Glutamatergic neuron (in vitro differentiated cells): Measurements from ENCODE around the gene RAB3GAP2. TPM values are rescaled to one million over a fixed set of nuclear protein-coding genes. Genes with fewer than 3 reads are reported as not detected.

Source experiments
- DNase-seq: peaks from one replicate; pipeline ENCODE4 v3.0.0; 2022
- H3K27ac Mint-ChIP-seq: one replicate; pipeline ENCODE4 v1.8.0; 2020; ENCODE audit warnings: mild to moderate bottlenecking, mixed read lengths, inconsistent platforms; ENCODE audit not compliant: unreplicated experiment
- H3K27me3 Mint-ChIP-seq: one replicate; pipeline ENCODE4 v1.8.0; 2020; ENCODE audit warnings: mild to moderate bottlenecking, moderate library complexity, mixed read lengths, inconsistent platforms; ENCODE audit not compliant: unreplicated experiment
- H3K36me3 Mint-ChIP-seq: one replicate; pipeline ENCODE4 v1.8.0; 2020; ENCODE audit warnings: mild to moderate bottlenecking, mixed read lengths, inconsistent platforms; ENCODE audit not compliant: unreplicated experiment
- H3K4me1 Mint-ChIP-seq: one replicate; pipeline ENCODE4 v1.8.0; 2020; ENCODE audit warnings: mild to moderate bottlenecking, low read depth, mixed read lengths, inconsistent platforms; ENCODE audit not compliant: unreplicated experiment
- H3K4me3 Mint-ChIP-seq: one replicate; pipeline ENCODE4 v1.8.0; 2020; ENCODE audit warnings: mild to moderate bottlenecking, mixed read lengths, inconsistent platforms; ENCODE audit not compliant: unreplicated experiment
- H3K9me3 Mint-ChIP-seq: one replicate; pipeline ENCODE4 v1.8.0; 2020; ENCODE audit warnings: mild to moderate bottlenecking, moderate library complexity, mixed read lengths, inconsistent platforms; ENCODE audit not compliant: unreplicated experiment
- CTCF ChIP-seq: fragments of 200-600 bp; sonication (generic); IDR thresholded peaks from one replicate; pipeline ENCODE4 v1.5.0; 2021; ENCODE audit not compliant: partially characterized antibody, unreplicated experiment
- total RNA-seq: library from RNA; stranded (reverse); fragmentation: NEBNext Ultra II Directional; extraction: Animal tissue kit (Norgen Biotek cat#: 25700); gene quantifications from one replicate; pipeline ENCODE4 v1.2.1, GENCODE V29; 2021; ENCODE audit not compliant: unreplicated experiment

RAB3GAP2 gene
- total RNA-seq, 1 donor from 2014 or later = 65.3 TPM

- H3K9me3 Mint-ChIP-seq = peaks cover 2% of the 10 kb centered on the region
- no peak overlapping the region for H3K27ac Mint-ChIP-seq
- no peaks in the 10 kb centered on the region for H3K36me3 Mint-ChIP-seq
These were observed 38.3 kb downstream of the RAB3GAP2 start for GRCh38 chr1:220233927-220234326.

GRCh38 chr1:220229771-220230170 lies 42.5 kb downstream of the RAB3GAP2 start:
- Mint-ChIP-seq H3K4me3 (no peak overlapping the region), H3K4me1 (peaks cover 6% of the 10 kb centered on the region), H3K9me3 (no peaks in the 10 kb centered on the region), H3K27me3 (no peaks in the 10 kb centered on the region), H3K36me3 (no peaks in the 10 kb centered on the region), H3K27ac (no peak overlapping the region)
- no peak for DNase-seq
- no peak for TF ChIP-seq CTCF

More at GRCh38 chr1:220233927-220234326, 38.3 kb downstream of the RAB3GAP2 start:
- Mint-ChIP-seq H3K4me1 (no peaks in the 10 kb centered on the region), H3K27me3 (no peaks in the 10 kb centered on the region), H3K4me3 (no peak overlapping the region)
- no peak for DNase-seq
- TF ChIP-seq CTCF = no peak

DNA sequence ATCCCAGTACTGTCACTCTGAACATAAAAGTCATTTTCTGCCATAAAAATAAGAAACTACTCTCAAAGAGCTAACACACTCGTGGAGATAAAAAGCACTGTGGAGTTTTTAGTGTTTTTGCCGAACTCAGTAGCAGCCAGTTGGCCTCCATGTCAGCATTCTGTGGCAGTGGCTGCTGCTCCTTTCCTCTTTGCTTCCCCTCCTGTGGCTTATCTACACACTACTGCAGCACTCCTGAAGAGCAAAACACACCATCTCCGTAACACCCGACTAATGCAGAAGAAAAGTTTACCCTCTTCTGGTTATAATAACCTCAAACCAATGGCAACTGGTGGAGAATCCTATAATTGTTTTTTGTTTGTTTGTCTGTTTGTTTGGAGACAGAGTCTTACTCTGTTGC lies 44.9 kb downstream of the RAB3GAP2 start:
- no peak overlapping the region for H3K27ac Mint-ChIP-seq
- no peak for DNase-seq

GRCh38 chr1:220226752-220227151 lies 45.5 kb downstream of the RAB3GAP2 start:
- Mint-ChIP-seq H3K27me3 (no peaks in the 10 kb centered on the region), H3K36me3 (no peaks in the 10 kb centered on the region), H3K4me3 (no peak overlapping the region), H3K4me1 (peaks cover 6% of the 10 kb centered on the region), H3K27ac (no peak overlapping the region), H3K9me3 (no peaks in the 10 kb centered on the region)
- no peak for DNase-seq
- TF ChIP-seq CTCF = no peak

More for the DNA sequence above, 44.9 kb downstream of the RAB3GAP2 start:
- H3K4me3 Mint-ChIP-seq = no peak overlapping the region
- H3K27me3 Mint-ChIP-seq = no peaks in the 10 kb centered on the region
- H3K9me3 Mint-ChIP-seq = no peaks in the 10 kb centered on the region
- H3K36me3 Mint-ChIP-seq = no peaks in the 10 kb centered on the region
- TF ChIP-seq CTCF = no peak
- H3K4me1 Mint-ChIP-seq = peaks cover 6% of the 10 kb centered on the region

DNA sequence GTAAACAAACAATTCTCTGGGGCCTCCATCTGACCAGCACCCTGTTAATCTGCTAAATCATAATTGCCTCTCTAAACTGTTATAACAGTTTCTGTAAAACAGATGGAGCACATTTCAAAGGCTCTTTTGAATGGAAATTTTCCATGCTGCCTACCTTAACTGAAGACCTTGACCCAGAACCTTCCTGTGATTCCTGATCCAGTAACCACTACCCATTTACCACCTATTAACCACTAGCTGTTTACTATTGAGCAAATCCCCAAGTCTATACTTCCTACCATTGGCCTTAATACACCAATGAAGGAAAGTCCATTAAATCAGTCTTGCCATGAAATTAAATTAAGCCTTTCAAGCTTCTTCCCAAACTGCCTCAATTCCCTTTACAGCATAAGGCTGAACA lies 46.3 kb downstream of the RAB3GAP2 start:
- Mint-ChIP-seq H3K4me1 (peaks cover 8% of the 10 kb centered on the region), H3K27ac (no peak overlapping the region)

More for the DNA sequence above, 46.3 kb downstream of the RAB3GAP2 start:
- no peak for DNase-seq
- Mint-ChIP-seq H3K4me3 (no peak overlapping the region), H3K9me3 (no peaks in the 10 kb centered on the region), H3K27me3 (no peaks in the 10 kb centered on the region), H3K36me3 (no peaks in the 10 kb centered on the region)
- TF ChIP-seq CTCF = no peak
